PC-3 (cell line): ENCODE results near the gene FCRL4. TPM values are rescaled to one million over a fixed set of nuclear protein-coding genes. Genes with fewer than 3 reads are reported as not detected.
"Not testable (repeated sequence)": the region's sequence is repeated elsewhere in the genome, so short reads cannot be mapped to it uniquely, and the experiment has no call there.

Experiments used
- ATAC-seq: fragments of 200-7000 bp; cut with Tn5 transposase; 2 replicates; pipeline ENCODE4 v1.9.1; 2020; ENCODE audit warnings: mild to moderate bottlenecking, moderate library complexity
- BruUV-seq: library from RNA; stranded (reverse); fragments of 400-500 nt; replicated peaks from 2 replicates; lab custom pipeline; 2021; lab: Mats Ljungman, UMichigan
- CTCF ChIA-PET: fragments of 300-600 bp; sonication (Branson Sonifier 250); formaldehyde crosslinking; loops from one replicate; lab custom pipeline; 2022; ENCODE audit warnings: antibody characterized with exemption; lab: Charles Lee
- POLR2A ChIA-PET: fragments of 300-600 bp; sonication (Branson Sonifier 250); formaldehyde crosslinking; loops from one replicate; lab custom pipeline; 2022; ENCODE audit warnings: antibody characterized with exemption; ENCODE audit not compliant: unreplicated experiment; lab: Charles Lee
- DNase-seq: peaks from one replicate; pipeline ENCODE4 v3.0.0-alpha.2; 2015
- H2AFZ ChIP-seq: fragments of 300-600 bp; sonication (generic); 2 replicates; pipeline ENCODE4 v1.6.0; 2016; ENCODE audit warnings: antibody characterized with exemption, low read length
- H3F3A ChIP-seq: fragments of 300-600 bp; sonication (generic); one replicate; pipeline ENCODE4 v1.6.0; 2017; ENCODE audit warnings: antibody characterized with exemption, low read length, control low read depth, mild to moderate bottlenecking; ENCODE audit not compliant: unreplicated experiment
- H3K27ac ChIP-seq: fragments of 300-600 bp; sonication (generic); 2 replicates; pipeline ENCODE4 v1.5.1; 2016; ENCODE audit warnings: mild to moderate bottlenecking, low read length
- H3K27me3 ChIP-seq: fragments of 300-600 bp; sonication (generic); 2 replicates; pipeline ENCODE4 v1.6.1; 2016; ENCODE audit warnings: low read length, mixed read lengths
- H3K36me3 ChIP-seq: fragments of 300-600 bp; sonication (generic); 2 replicates; pipeline ENCODE4 v1.6.1; 2016; ENCODE audit warnings: low read depth, mixed run types, low read length, mixed read lengths
- H3K4me1 ChIP-seq: fragments of 300-600 bp; sonication (generic); 2 replicates; pipeline ENCODE4 v1.5.1; 2016; ENCODE audit warnings: low read length; ENCODE audit not compliant: insufficient read depth
- H3K4me2 ChIP-seq: fragments of 300-600 bp; sonication (generic); 2 replicates; pipeline ENCODE4 v1.6.0; 2016; ENCODE audit warnings: low read length
- H3K4me3 ChIP-seq: fragments of 300-600 bp; sonication (generic); 2 replicates; pipeline ENCODE4 v1.5.1; 2016; ENCODE audit warnings: mild to moderate bottlenecking, low read length, mixed read lengths
- H3K79me2 ChIP-seq: fragments of 300-600 bp; sonication (generic); 2 replicates; pipeline ENCODE4 v1.6.1; 2017; ENCODE audit warnings: low read length, mixed read lengths
- H3K9ac ChIP-seq: fragments of 300-600 bp; sonication (generic); 2 replicates; pipeline ENCODE4 v1.6.0; 2016; ENCODE audit warnings: mild to moderate bottlenecking, low read length
- H3K9me2 ChIP-seq: fragments of 300-600 bp; sonication (generic); replicated peaks from 2 replicates; pipeline ENCODE4 v1.6.1; 2016; ENCODE audit warnings: mixed run types, low read length, mixed read lengths
- H3K9me3 ChIP-seq: fragments of 300-600 bp; sonication (generic); 2 replicates; pipeline ENCODE4 v1.6.1; 2016; ENCODE audit warnings: low read length, mixed read lengths
- H4K20me1 ChIP-seq: fragments of 300-600 bp; sonication (generic); 2 replicates; pipeline ENCODE4 v1.6.1; 2016; ENCODE audit warnings: low read length, mixed read lengths
- CTCF ChIP-seq: fragments of 300-600 bp; sonication (generic); conservative IDR thresholded peaks from 2 replicates; pipeline ENCODE4 v1.5.1; 2017; ENCODE audit warnings: antibody characterized with exemption, low read depth, mild to moderate bottlenecking, low read length
- EZH2 ChIP-seq: fragments of 300-600 bp; sonication (generic); IDR thresholded peaks from one replicate; pipeline ENCODE4 v1.6.1; 2017; ENCODE audit warnings: antibody characterized with exemption, mild to moderate bottlenecking, low read length; ENCODE audit not compliant: unreplicated experiment
- EZH2phosphoT487 ChIP-seq: fragments of 300-600 bp; sonication (generic); IDR thresholded peaks from 2 replicates; pipeline ENCODE4 v1.6.1; 2018; ENCODE audit warnings: mild to moderate bottlenecking, antibody characterized with exemption, low read length, borderline replicate concordance
- intact Hi-C: fragments of 100-400 bp; cut with micrococcal nuclease; formaldehyde crosslinking; loops from 2 replicates; pipeline ENCODE4 v1.9.0; 2023
- total RNA-seq: library from RNA; depleted of rRNA; stranded (reverse); fragments of >200 nt; gene quantifications from 2 replicates; pipeline ENCODE4 v1.2.3, GENCODE V29; 2014

Gene FCRL4
- total RNA-seq, 1 experiment from 2014 or later, result not detected

GRCh38 chr1:157558119-157558518, 39.8 kb downstream of the FCRL4 start:
- POLR2A ChIA-PET, result no interaction called here
- H3K4me1 ChIP-seq, result no peaks in the 10 kb centered on the region
- no peak overlapping the region for H3K4me2 ChIP-seq
- no peaks in the 10 kb centered on the region for H3K9me2 ChIP-seq
- CTCF ChIA-PET, result no interaction called here
- H3K27me3 ChIP-seq, result peaks cover 32% of the 10 kb centered on the region; the same call in 1 of the 2 replicates
- no peak overlapping the region for H3K9ac ChIP-seq
- H4K20me1 ChIP-seq, result no peaks in the 10 kb centered on the region
- DNase-seq (no peak), ATAC-seq (no peak)
- no peaks in the 10 kb centered on the region for H3F3A ChIP-seq
- intact Hi-C loops, result no loop called here
- H2AFZ ChIP-seq, result no peak overlapping the region
- no peak for TF ChIP-seq EZH2phosphoT487
- TF ChIP-seq CTCF, result no peak
- no peak for TF ChIP-seq EZH2
- no TSS peak for BruUV-seq
- H3K9me3 ChIP-seq, result no peaks in the 10 kb centered on the region
- H3K4me3 ChIP-seq, result no peak overlapping the region
- H3K79me2 ChIP-seq, result no peaks in the 10 kb centered on the region
- H3K36me3 ChIP-seq, result no peaks in the 10 kb centered on the region
- H3K27ac ChIP-seq, result no peak overlapping the region

GRCh38 chr1:157551694-157552693, 45.9 kb downstream of the FCRL4 start, which contains the start of gene FCRL5:
FCRL5 (minus strand) TSS chr1:157552515; CDS start chr1:157552362, 153 bp downstream.
- intact Hi-C loops, result no loop called here
- POLR2A ChIA-PET, result no interaction called here
- Histone ChIP-seq H3K9ac (no peak within 1 kb of the TSS), H3F3A (no peaks in the 10 kb centered on the region), H3K27me3 (peaks cover 35% of the 10 kb centered on the region), H3K4me1 (no peaks in the 10 kb centered on the region), H4K20me1 (no peaks in the 10 kb centered on the region), H3K27ac (no peak within 1 kb of the TSS), H3K36me3 (no peaks in the 10 kb centered on the region), H3K9me3 (no peaks in the 10 kb centered on the region), H2AFZ (no peak within 1 kb of the TSS), H3K4me2 (no peak within 1 kb of the TSS), H3K4me3 (no peak within 1 kb of the TSS), H3K79me2 (no peaks in the 10 kb centered on the region), H3K9me2 (no peaks in the 10 kb centered on the region)
- no peak for DNase-seq
- BruUV-seq, result no TSS peak
- TF ChIP-seq EZH2phosphoT487 (no peak), CTCF (no peak), EZH2 (no peak)
- ATAC-seq, result no peak
- CTCF ChIA-PET, result no interaction called here

GRCh38 chr1:157548081-157548480, 49.8 kb downstream of the FCRL4 start:
- H2AFZ ChIP-seq, H3K79me2 ChIP-seq, H3K4me2 ChIP-seq, H3K4me3 ChIP-seq, intact Hi-C loops, H3F3A ChIP-seq, H3K36me3 ChIP-seq, ATAC-seq, BruUV-seq, CTCF ChIA-PET, H3K27ac ChIP-seq, H4K20me1 ChIP-seq, H3K9ac ChIP-seq, POLR2A ChIA-PET, DNase-seq, H3K4me1 ChIP-seq, H3K9me2 ChIP-seq, H3K9me3 ChIP-seq: not testable (repeated sequence)
- peaks cover 62% of the 10 kb centered on the region for H3K27me3 ChIP-seq
